Measurements from ENCODE around the gene MUS81. TPM values are rescaled to one million over a fixed set of nuclear protein-coding genes. Genes with fewer than 3 reads are reported as not detected.

MUS81 gene
- total and polyA plus RNA-seq, 10 of the 15 experiments (the other 5 are each of a cell fraction or from before 2014, with no cell fraction given): 11.8 to 76.1 (median 48.4) TPM

GRCh38 chr11:65850217-65851082, 9.8 kb upstream of the MUS81 start:
- in situ Hi-C loops (cut with MboI) (loop anchor here (25.0 kb wide), 1 partner anchor 1613 kb away; the partner anchor contains the start of genes DNAJC4, FKBP2, NUDT22 and PPP1R14B), intact Hi-C loops (cut with micrococcal nuclease; ENCODE audit: unreplicated experiment) (no loop called here)
- RAD21 ChIA-PET (ENCODE audit: unreplicated experiment): interaction anchor here (1.2 kb wide), 1 partner anchor 34 kb away, joined by 4 read pairs; no protein-coding TSS in a partner anchor
- ATAC-seq (peak; percentile 31), FAIRE-seq (no peak), DNase-seq (ENCODE audit: low read depth, low spot score) (no peak)
- no peak overlapping the region for H3K27ac ChIP-seq (ENCODE audit: control insufficient read depth, insufficient read depth)
- POLR2A ChIA-PET: interaction anchor here (0.7 to 1.1 kb wide), 2 partner anchors 10 to 13 kb away, joined by 3 read pairs; partner anchors contain the start of gene MUS81
- no peak overlapping the region for H3K4me2 ChIP-seq (ENCODE audit: control insufficient read depth, insufficient read depth)
- peaks cover 13% of the 10 kb centered on the region; the same call in 1 of the 2 replicates for H4K20me1 ChIP-seq (ENCODE audit: control insufficient read depth, insufficient read depth)
- TF ChIP-seq NR2F1 (conservative IDR thresholded peaks at IDR 0.05) (0 out of 2 replicates have a peak, but pooled peaks have one; percentile 34), POLR2AphosphoS5 (IDR thresholded peaks at IDR 0.05; ENCODE audit: low read length) (peak; percentile 60), SUZ12 (IDR thresholded peaks at IDR 0.05; ENCODE audit: unreplicated experiment) (no peak), PAX8 (IDR thresholded peaks at IDR 0.05) (no peak), PAX5 (IDR thresholded peaks at IDR 0.05; ENCODE audit: borderline replicate concordance, low read depth, low read length) (0 out of 2 replicates have a peak, but pooled peaks have one; percentile 2), NR2C1 (IDR thresholded peaks at IDR 0.05) (peak; percentile 26; the same call in 1 of the 2 replicates), POLR2A (IDR thresholded peaks at IDR 0.05; ENCODE audit: low read depth, low read length) (peak; percentile 16)
- peaks cover 25 to 33% of the 10 kb centered on the region in 2 experiments; a peak in 3 of 4 replicates for H3K36me3 ChIP-seq (ENCODE audit: control insufficient read depth in 2 of 2, insufficient read depth in 2 of 2, low read length in 1 of 2)
- no peak overlapping the region for H2AFZ ChIP-seq (ENCODE audit: control insufficient read depth, low read depth, low read length)
- H3K9ac ChIP-seq (ENCODE audit: control insufficient read depth, insufficient read depth, low read length): no peak overlapping the region
- no peaks in the 10 kb centered on the region for H3K27me3 ChIP-seq (replicated peaks in 1 of 2; ENCODE audit: control insufficient read depth in 2 of 2, insufficient read depth in 2 of 2, low read length in 1 of 2)
- WGBS (ENCODE audit: insufficient coverage, insufficient replicate concordance, low lambda C conversion rate, missing lambda C conversion rate): 81% methylated on average over 20 of the region's 20 CpGs
- SMC1A ChIA-PET (ENCODE audit: uncharacterized antibody, unreplicated experiment): interaction anchor here (1.2 kb wide), 1 partner anchor 17 kb away, joined by 3 read pairs; the partner anchor contains the start of gene SNX32
- peaks cover 2% of the 10 kb centered on the region for H3K4me1 ChIP-seq (ENCODE audit: control insufficient read depth, insufficient read depth, low read length)
- H3K4me3 ChIP-seq: no peak overlapping the region
- CTCF ChIA-PET: interaction anchor here (0.7 to 3.8 kb wide), 5 partner anchors 9 to 131 kb away, joined by 3 to 17 read pairs (median 3); no protein-coding TSS in a partner anchor
- BruUV-seq (replicated peaks): no TSS peak
- H3K9me3 ChIP-seq (replicated peaks; ENCODE audit: control insufficient read depth, insufficient read depth, low read length): peaks cover 2% of the 10 kb centered on the region; the same call in 2 of the 3 replicates
- H3K79me2 ChIP-seq (ENCODE audit: control insufficient read depth, insufficient read depth, low read length): peaks cover 16% of the 10 kb centered on the region
